Subcutaneous abdominal adipose tissue (tissue), 5 donors: ENCODE measurements around the gene ABTB2.

ENCODE experiments used
- H3K27ac ChIP-seq: one replicate; pipeline ENCODE4 v1.7.0; 2013; ENCODE audit warnings: low read depth, mild to moderate bottlenecking, inconsistent platforms, low read length, moderate library complexity
- H3K27me3 ChIP-seq, 5 donors: one replicate each; pipeline ENCODE4 v1.7.0; 2013; ENCODE audit warnings: low read length in 5 of 5, inconsistent platforms in 1 of 5; ENCODE audit not compliant: control insufficient read depth in 5 of 5, insufficient read depth in 4 of 5
- H3K36me3 ChIP-seq, 5 donors: one replicate each; pipeline ENCODE4 v1.7.0; 2013; ENCODE audit warnings: low read length in 5 of 5; ENCODE audit not compliant: control insufficient read depth in 5 of 5, insufficient read depth in 5 of 5
- H3K4me1 ChIP-seq, 5 donors: one replicate each; pipeline ENCODE4 v1.7.0; 2013; ENCODE audit warnings: low read length in 5 of 5, mild to moderate bottlenecking in 3 of 5, moderate library complexity in 1 of 5; ENCODE audit not compliant: control insufficient read depth in 5 of 5, insufficient read depth in 5 of 5
- H3K4me3 ChIP-seq, 5 donors: one replicate each; pipeline ENCODE4 v1.7.0; 2013; ENCODE audit warnings: low read length in 5 of 5, low read depth in 1 of 5
- H3K9ac ChIP-seq, 5 donors: one replicate each; pipeline ENCODE4 v1.7.0; 2013; ENCODE audit warnings: low read length in 5 of 5, mild to moderate bottlenecking in 4 of 5, moderate library complexity in 3 of 5
- H3K9me3 ChIP-seq, 5 donors: one replicate each; pipeline ENCODE4 v1.7.0; 2013; ENCODE audit warnings: low read length in 5 of 5; ENCODE audit not compliant: control insufficient read depth in 5 of 5
- donor health status: healthy.
- donor health status: healthy.
- donor health status: healthy.
- donor health status: healthy.
- donor health status: healthy.

ABTB2 gene

GRCh38 chr11:34261820-34262219 is 96.0 kb downstream of the ABTB2 start:
- peaks cover 4 to 16% (median 13%) of the 10 kb centered on the region in 5 donors for H3K4me1 ChIP-seq
- no peak overlapping the region for H3K27ac ChIP-seq
- H3K36me3 ChIP-seq: no peaks in the 10 kb centered on the region
- H3K9ac ChIP-seq: no peak overlapping the region
- H3K9me3 ChIP-seq: no peaks in the 10 kb centered on the region
- no peak overlapping the region for H3K4me3 ChIP-seq
- H3K27me3 ChIP-seq: peaks cover 0 to 3% (median 0%) of the 10 kb centered on the region in 5 donors

- H3K4me1 ChIP-seq: peaks cover 4 to 16% (median 12%) of the 10 kb centered on the region in 5 donors
- H3K4me3 ChIP-seq: no peak overlapping the region
- no peaks in the 10 kb centered on the region for H3K36me3 ChIP-seq
- H3K27me3 ChIP-seq: peaks cover 0 to 3% (median 0%) of the 10 kb centered on the region in 5 donors
- no peak overlapping the region for H3K9ac ChIP-seq
- H3K9me3 ChIP-seq: no peaks in the 10 kb centered on the region
- no peak overlapping the region for H3K27ac ChIP-seq
Measured at GRCh38 chr11:34261095-34261494, 96.7 kb downstream of the ABTB2 start.

- Histone ChIP-seq H3K27ac (no peak overlapping the region), H3K9me3 (no peaks in the 10 kb centered on the region), H3K27me3 (peaks cover 0 to 3% (median 0%) of the 10 kb centered on the region in 5 donors), H3K4me1 (peaks cover 4 to 16% (median 12%) of the 10 kb centered on the region in 5 donors), H3K9ac (no peak overlapping the region), H3K36me3 (no peaks in the 10 kb centered on the region), H3K4me3 (no peak overlapping the region)
Measured at GRCh38 chr11:34260072-34260575, 97.7 kb downstream of the ABTB2 start.

- H3K9me3 ChIP-seq: no peaks in the 10 kb centered on the region
- H3K4me3 ChIP-seq: no peak overlapping the region
- no peak overlapping the region for H3K27ac ChIP-seq
- H3K36me3 ChIP-seq: no peaks in the 10 kb centered on the region
- H3K27me3 ChIP-seq: peaks cover 0 to under 1% (median 0%) of the 10 kb centered on the region in 5 donors
- H3K9ac ChIP-seq: no peak overlapping the region
- peaks cover 3 to 12% (median 9%) of the 10 kb centered on the region in 5 donors for H3K4me1 ChIP-seq
Measured at GRCh38 chr11:34259087-34259486, 98.7 kb downstream of the ABTB2 start.

GRCh38 chr11:34256626-34257025 is 101.2 kb downstream of the ABTB2 start:
- H3K4me3 ChIP-seq: no peak overlapping the region
- no peaks in the 10 kb centered on the region for H3K9me3 ChIP-seq
- H3K9ac ChIP-seq: no peak overlapping the region
- no peaks in the 10 kb centered on the region for H3K36me3 ChIP-seq
- peaks cover 0 to 5% (median 2%) of the 10 kb centered on the region in 5 donors for H3K4me1 ChIP-seq
- H3K27ac ChIP-seq: no peak overlapping the region
- no peaks in the 10 kb centered on the region for H3K27me3 ChIP-seq

- Histone ChIP-seq H3K36me3 (no peaks in the 10 kb centered on the region), H3K4me1 (peaks cover 0 to 9% (median 6%) of the 10 kb centered on the region in 5 donors), H3K9me3 (no peaks in the 10 kb centered on the region), H3K4me3 (no peak overlapping the region), H3K27me3 (no peaks in the 10 kb centered on the region), H3K9ac (no peak overlapping the region), H3K27ac (no peak overlapping the region)
Measured at GRCh38 chr11:34256150-34256549, 101.7 kb downstream of the ABTB2 start.

- Histone ChIP-seq H3K4me1 (peaks cover 0 to 18% (median 12%) of the 10 kb centered on the region in 5 donors), H3K36me3 (no peaks in the 10 kb centered on the region), H3K4me3 (no peak overlapping the region), H3K9me3 (no peaks in the 10 kb centered on the region), H3K27me3 (no peaks in the 10 kb centered on the region), H3K27ac (no peak overlapping the region), H3K9ac (no peak overlapping the region)
Measured at GRCh38 chr11:34255101-34255500, 102.7 kb downstream of the ABTB2 start.

GRCh38 chr11:34254011-34254410 is 103.8 kb downstream of the ABTB2 start:
- H3K4me3 ChIP-seq: no peak overlapping the region
- H3K4me1 ChIP-seq: peaks cover 0 to 21% (median 13%) of the 10 kb centered on the region in 5 donors
- H3K9ac ChIP-seq: no peak overlapping the region
- H3K27me3 ChIP-seq: no peaks in the 10 kb centered on the region
- H3K9me3 ChIP-seq: no peaks in the 10 kb centered on the region
- H3K36me3 ChIP-seq: no peaks in the 10 kb centered on the region
- no peak overlapping the region for H3K27ac ChIP-seq

GRCh38 chr11:34252651-34253050 is 105.2 kb downstream of the ABTB2 start:
- Histone ChIP-seq H3K27ac (no peak overlapping the region), H3K9ac (no peak overlapping the region), H3K9me3 (no peaks in the 10 kb centered on the region), H3K36me3 (no peaks in the 10 kb centered on the region), H3K27me3 (no peaks in the 10 kb centered on the region), H3K4me1 (peaks cover 0 to 21% (median 13%) of the 10 kb centered on the region in 5 donors), H3K4me3 (no peak overlapping the region)

GRCh38 chr11:34252015-34252414 is 105.8 kb downstream of the ABTB2 start:
- Histone ChIP-seq H3K27ac (no peak overlapping the region), H3K4me3 (no peak overlapping the region), H3K9ac (no peak overlapping the region), H3K4me1 (peaks cover 0 to 21% (median 13%) of the 10 kb centered on the region in 5 donors), H3K9me3 (no peaks in the 10 kb centered on the region), H3K36me3 (no peaks in the 10 kb centered on the region), H3K27me3 (no peaks in the 10 kb centered on the region)
